GM12892 (cell line): Measurements from ENCODE around the gene RTN4R.

ENCODE experiments used
- POLR2A ChIP-seq: IDR thresholded peaks from 2 replicates; pipeline ENCODE4 v1.6.1; 2011; ENCODE audit warnings: low read depth, low read length, control low read depth
- POLR2AphosphoS5 ChIP-seq: IDR thresholded peaks from 2 replicates; pipeline ENCODE4 v1.6.1; 2011; ENCODE audit warnings: low read depth, low read length, control low read depth
- TAF1 ChIP-seq: IDR thresholded peaks from 2 replicates; pipeline ENCODE4 v1.6.1; 2011; ENCODE audit warnings: low read depth, mild to moderate bottlenecking, control low read depth, low read length, borderline replicate concordance

- no peak for TF ChIP-seq POLR2A
- no peak for TF ChIP-seq TAF1
- TF ChIP-seq POLR2AphosphoS5: no peak
Observed at GRCh38 chr22:20211997-20212753, 55.9 kb downstream of the RTN4R start.
